Liver (tissue), 3 donors: Measurements from ENCODE around the gene ETV6.

ENCODE experiments used
- CTCF ChIP-seq: fragments of 150-350 bp; IDR thresholded peaks from 2 replicates; pipeline ENCODE4 v1.5.1; 2017; ENCODE audit warnings: improper control_type of control experiment, low read depth, low read length; ENCODE audit not compliant: missing input control
- GABPA ChIP-seq, 2 donors: IDR thresholded peaks in 1 of 2; conservative IDR thresholded peaks in 1 of 2; 2 replicates each; pipeline ENCODE4 v1.6.1; 2016; ENCODE audit warnings: antibody characterized with exemption in 2 of 2, mild to moderate bottlenecking in 1 of 2, moderate library complexity in 1 of 2
- JUND ChIP-seq, 2 donors: IDR thresholded peaks; 2 replicates each; pipeline ENCODE4 v1.6.1; 2016; ENCODE audit warnings: antibody characterized with exemption in 2 of 2
- donor health status: healthy.
- donor health status: healthy.

GRCh38 chr12:11820476-11820875 lies 171.0 kb downstream of the ETV6 start:
- no peak for TF ChIP-seq JUND (IDR thresholded peaks at IDR 0.05)
- no peak for TF ChIP-seq CTCF
- TF ChIP-seq GABPA (IDR thresholded peaks at IDR 0.05 in 1 of 2, conservative IDR thresholded peaks at IDR 0.05 in 1 of 2), result no peak
